Dermis blood vessel endothelial cell (primary cell): Measurements from ENCODE around the gene ERN1. TPM values are rescaled to one million over a fixed set of nuclear protein-coding genes. Genes with fewer than 3 reads are reported as not detected.
"Not testable (repeated sequence)": the region's sequence is repeated elsewhere in the genome, so short reads cannot be mapped to it uniquely, and the experiment has no call there.

Source experiments
- DNase-seq: peaks from one replicate; pipeline ENCODE4 v3.0.0; 2010
- total RNA-seq: library from RNA; depleted of rRNA; stranded (reverse); fragments of >200 nt; gene quantifications from 2 replicates; pipeline ENCODE4 v1.2.3, GENCODE V29; 2014

ERN1 gene
- total RNA-seq, 1 donor from 2014 or later = 20.4 TPM

- no peak for DNase-seq
These were observed 4.4 kb upstream of the ERN1 start for GRCh38 chr17:64134216-64134970.

- peak; percentile 86 for DNase-seq
These were observed 3.7 kb upstream of the ERN1 start for GRCh38 chr17:64133546-64134215.

GRCh38 chr17:64131606-64132270 is 1.8 kb upstream of the ERN1 start:
- no peak for DNase-seq

- DNase-seq = peak; percentile 87
These were observed 636 bp upstream of the ERN1 start for GRCh38 chr17:64130559-64131001.

GRCh38 chr17:64129515-64129764 is 504 bp downstream of the ERN1 start:
- no peak for DNase-seq

- peak; percentile 65 for DNase-seq
These were observed 993 bp downstream of the ERN1 start for GRCh38 chr17:64128787-64129514.

- DNase-seq = no peak
These were observed 3.0 kb downstream of the ERN1 start for GRCh38 chr17:64126918-64127317.

GRCh38 chr17:64125937-64126336 is 4.0 kb downstream of the ERN1 start:
- DNase-seq = no peak

GRCh38 chr17:64124609-64125008 is 5.3 kb downstream of the ERN1 start:
- DNase-seq = no peak

GRCh38 chr17:64123114-64123513 is 6.8 kb downstream of the ERN1 start:
- no peak for DNase-seq

GRCh38 chr17:64120972-64121786 is 8.8 kb downstream of the ERN1 start:
- not testable (repeated sequence) for DNase-seq

- no peak for DNase-seq
These were observed 9.7 kb downstream of the ERN1 start for GRCh38 chr17:64120159-64120810.

- peak; percentile 33 for DNase-seq
These were observed 11.7 kb downstream of the ERN1 start for GRCh38 chr17:64117981-64118979.

GRCh38 chr17:64115822-64116534 is 14.0 kb downstream of the ERN1 start:
- no peak for DNase-seq

- DNase-seq = no peak
These were observed 14.8 kb downstream of the ERN1 start for GRCh38 chr17:64115043-64115698.

- no peak for DNase-seq
These were observed 16.9 kb downstream of the ERN1 start for GRCh38 chr17:64113006-64113405.

GRCh38 chr17:64111831-64112230 is 18.1 kb downstream of the ERN1 start:
- DNase-seq = no peak

- DNase-seq = peak; percentile 21
These were observed 19.4 kb downstream of the ERN1 start for GRCh38 chr17:64110379-64111152.
